SHP77 treated with DMSO at 0.1 percent for 48 hours (cell line): ENCODE results near the gene GPHA2.
A peak's percentile ranks its signal among the peaks of the same experiment; 100 is the strongest.

Experiments used
- DNase-seq: peaks from one replicate; lab custom pipeline; 2025; lab: John Stamatoyannopoulos, UW

Gene GPHA2

GRCh38 chr11:64930340-64930739 lies 5.4 kb downstream of the GPHA2 start:
- no peak for DNase-seq

- DNase-seq = no peak
These were observed 6.1 kb downstream of the GPHA2 start for GRCh38 chr11:64929625-64930024.

DNA sequence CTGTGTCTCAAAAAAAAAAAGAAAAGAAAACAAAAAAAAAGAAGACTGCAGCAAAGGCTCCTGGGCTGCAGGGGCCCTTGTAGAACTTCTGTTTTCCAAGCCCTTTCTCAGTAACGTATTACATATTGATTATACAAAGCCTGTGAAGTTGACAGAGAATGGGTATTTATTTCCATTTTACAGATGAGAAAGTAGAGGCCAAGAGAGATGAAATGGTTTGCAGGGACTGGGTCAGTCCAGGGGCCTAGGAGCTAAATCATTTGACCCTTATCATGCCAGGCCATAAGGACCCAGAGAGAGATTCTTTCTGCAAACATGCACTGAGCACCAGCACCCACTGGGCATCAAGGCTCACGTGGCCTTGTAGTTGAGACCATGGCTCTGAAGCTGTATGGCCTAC lies 6.7 kb downstream of the GPHA2 start:
- DNase-seq = no peak

DNA sequence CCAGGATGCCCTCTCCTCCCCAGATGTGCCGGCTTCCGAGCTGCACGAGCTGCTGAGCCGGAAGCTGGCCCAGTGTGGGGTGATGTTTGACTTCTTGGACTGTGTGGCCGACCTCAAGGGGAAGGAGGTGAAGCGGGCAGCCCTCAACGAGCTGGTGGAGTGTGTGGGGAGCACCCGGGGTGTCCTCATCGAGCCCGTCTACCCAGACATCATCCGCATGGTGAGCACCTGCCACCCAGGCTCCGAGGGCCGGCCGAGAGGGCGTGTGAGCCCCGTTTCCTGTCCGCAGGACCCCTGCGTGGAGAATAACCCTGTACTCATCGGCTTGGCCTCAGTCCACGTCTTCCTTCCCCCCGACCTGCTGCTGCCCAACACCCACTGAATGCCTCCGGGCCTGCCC lies 9.0 kb downstream of the GPHA2 start:
- DNase-seq = no peak

DNA sequence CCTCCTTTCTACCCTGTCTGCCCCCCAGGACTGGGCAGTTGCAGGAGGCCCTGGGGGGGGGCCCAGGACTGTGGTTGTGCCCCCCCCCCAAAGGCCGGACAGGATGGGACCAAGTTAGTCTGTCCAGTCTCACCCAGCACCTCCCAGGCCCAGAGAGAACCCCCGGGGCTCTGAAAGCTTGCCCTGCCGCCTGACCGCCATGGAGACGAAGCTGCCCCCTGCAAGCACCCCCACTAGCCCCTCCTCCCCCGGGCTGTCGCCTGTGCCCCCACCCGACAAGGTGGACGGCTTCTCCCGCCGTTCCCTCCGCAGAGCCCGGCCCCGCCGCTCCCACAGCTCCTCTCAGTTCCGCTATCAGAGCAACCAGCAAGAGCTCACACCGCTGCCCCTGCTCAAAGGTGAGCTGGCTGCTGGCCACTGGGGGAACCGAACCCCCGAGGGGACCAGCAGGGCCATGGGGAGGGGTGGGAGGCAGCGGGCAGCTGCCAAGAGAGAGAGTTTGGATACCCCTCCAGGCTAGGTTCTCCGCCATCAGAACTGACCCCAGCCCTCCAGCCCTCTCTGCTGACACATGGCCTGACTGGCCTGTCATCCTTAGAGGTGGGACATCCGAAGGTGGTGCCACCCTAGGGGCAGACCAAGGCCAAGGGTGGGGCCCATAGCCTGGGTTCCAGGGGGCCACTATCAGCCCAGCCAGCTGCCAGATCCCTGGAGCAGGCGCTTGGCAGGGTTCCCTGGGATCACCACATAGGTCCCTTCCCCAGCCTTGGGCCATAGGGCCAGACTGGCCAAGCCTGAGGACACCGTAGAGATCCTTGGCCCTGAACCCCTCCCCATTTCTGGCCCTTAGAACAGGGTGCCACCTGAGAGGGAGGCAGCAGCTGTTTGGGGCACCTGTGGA lies 9.9 kb downstream of the GPHA2 start:
- no peak for DNase-seq

- no peak for DNase-seq
These were observed 10.8 kb downstream of the GPHA2 start for GRCh38 chr11:64924910-64925284.

DNA sequence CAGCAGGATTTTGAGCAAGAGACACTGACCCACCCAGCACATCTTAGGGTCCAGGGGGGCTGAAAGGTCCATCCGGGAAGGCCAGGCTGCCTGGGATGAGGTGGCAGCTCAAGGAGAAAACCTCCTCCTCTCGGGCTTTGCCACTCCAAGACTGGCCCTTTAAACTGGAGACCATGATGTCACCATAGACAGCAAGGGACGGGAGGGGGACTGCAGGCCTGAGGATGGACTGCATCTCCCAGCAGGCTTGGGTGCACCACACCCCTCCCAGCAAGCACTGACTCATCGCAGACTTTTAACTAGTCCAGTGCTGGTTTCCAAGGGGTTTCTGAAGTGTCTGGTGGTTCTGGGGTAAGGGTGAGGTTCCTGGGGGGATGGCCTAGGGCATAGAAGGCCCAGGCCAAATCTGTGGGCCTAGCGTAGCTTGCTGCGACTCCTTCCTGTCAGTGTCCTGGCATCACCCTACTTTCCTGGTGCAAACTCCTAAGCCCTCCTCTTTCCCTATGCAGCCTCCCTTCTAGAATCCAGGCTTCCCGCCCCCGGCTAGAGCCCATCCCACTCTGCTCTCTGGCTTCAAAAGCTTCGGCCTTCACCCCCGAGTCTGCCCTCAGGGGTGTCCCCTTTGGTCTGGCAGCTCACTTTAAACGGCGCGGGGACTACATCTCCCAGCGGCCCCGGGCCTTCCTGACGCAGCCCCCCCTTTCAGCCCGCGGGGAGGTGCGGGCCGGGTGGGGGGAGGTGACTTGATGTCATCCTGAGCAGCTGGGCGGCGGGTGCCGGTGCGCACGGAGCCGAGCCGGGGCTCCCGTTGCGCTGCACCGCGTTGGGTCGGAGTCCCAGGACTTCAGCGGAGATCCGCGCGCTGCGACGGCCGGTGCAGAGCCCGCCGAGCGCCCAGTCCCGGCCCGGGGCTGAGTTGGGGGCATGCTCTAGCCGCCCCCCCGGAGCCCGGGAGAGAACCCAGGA lies 11.5 kb downstream of the GPHA2 start, which contains the start of gene PPP2R5B:
TSS of gene PPP2R5B (plus strand) at position 746 of the 966 bp plus-strand sequence. CDS start 1,046 bp downstream, outside the sequence.
- DNase-seq = peak; percentile 72

DNA sequence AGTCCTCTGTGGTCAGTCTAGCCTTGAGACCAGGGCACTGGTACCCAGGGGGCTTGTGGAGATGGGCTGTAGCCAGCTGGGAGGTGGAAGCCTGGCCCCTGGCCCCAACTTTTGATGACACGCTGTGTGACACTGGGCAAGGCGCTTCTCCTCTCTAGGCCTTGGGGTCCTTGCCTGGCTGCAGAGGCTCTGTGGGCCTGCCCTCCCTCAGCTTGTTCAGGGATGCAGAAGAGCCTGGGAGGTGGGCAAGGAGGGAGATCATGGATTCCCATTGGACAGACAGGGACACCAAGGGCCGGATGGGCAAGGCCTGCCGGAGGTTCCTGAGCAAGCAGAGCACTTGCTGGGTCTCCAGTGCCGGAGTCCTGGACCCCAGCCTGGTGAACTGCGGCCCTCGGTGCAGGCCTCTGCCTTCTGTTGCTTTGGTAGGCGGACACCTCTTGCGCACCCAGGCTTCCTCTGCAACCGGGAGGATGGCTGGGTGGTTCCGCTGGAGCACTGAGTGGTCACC lies 12.5 kb downstream of the GPHA2 start:
- no peak for DNase-seq

GRCh38 chr11:64921384-64921783 lies 14.3 kb downstream of the GPHA2 start:
- no peak for DNase-seq

GRCh38 chr11:64920124-64920523 lies 15.6 kb downstream of the GPHA2 start:
- DNase-seq = no peak

GRCh38 chr11:64919627-64920026 lies 16.1 kb downstream of the GPHA2 start:
- no peak for DNase-seq

GRCh38 chr11:64918017-64918416 lies 17.7 kb downstream of the GPHA2 start:
- DNase-seq = no peak

DNA sequence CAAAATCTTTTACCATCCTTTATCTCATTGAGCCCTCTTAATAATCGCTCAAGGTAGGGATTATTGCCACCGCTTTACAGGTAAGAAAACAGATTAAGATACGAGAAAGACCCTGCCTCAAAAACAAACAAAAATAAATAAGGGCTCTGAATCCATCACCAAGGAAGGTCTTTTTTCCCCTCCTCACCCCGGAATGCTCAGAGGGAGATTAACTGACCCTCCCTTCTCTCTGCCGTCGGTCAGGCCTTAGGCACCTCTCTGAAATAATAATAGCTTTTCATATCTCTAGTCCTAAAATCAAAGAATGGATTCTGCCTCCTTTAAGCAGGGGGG lies 18.1 kb downstream of the GPHA2 start:
- DNase-seq = no peak

GRCh38 chr11:64916775-64917662 lies 18.7 kb downstream of the GPHA2 start, which contains the start of gene ATG2A:
TSS of gene ATG2A (minus strand) at chr11:64917209. CDS start at chr11:64917135, 74 bp downstream.
- peak; percentile 99 for DNase-seq

- no peak for DNase-seq
These were observed 19.5 kb downstream of the GPHA2 start for GRCh38 chr11:64916040-64916774.

GRCh38 chr11:64915376-64915887 lies 20.3 kb downstream of the GPHA2 start:
- DNase-seq = no peak

GRCh38 chr11:64914123-64914522 lies 21.6 kb downstream of the GPHA2 start:
- no peak for DNase-seq

DNA sequence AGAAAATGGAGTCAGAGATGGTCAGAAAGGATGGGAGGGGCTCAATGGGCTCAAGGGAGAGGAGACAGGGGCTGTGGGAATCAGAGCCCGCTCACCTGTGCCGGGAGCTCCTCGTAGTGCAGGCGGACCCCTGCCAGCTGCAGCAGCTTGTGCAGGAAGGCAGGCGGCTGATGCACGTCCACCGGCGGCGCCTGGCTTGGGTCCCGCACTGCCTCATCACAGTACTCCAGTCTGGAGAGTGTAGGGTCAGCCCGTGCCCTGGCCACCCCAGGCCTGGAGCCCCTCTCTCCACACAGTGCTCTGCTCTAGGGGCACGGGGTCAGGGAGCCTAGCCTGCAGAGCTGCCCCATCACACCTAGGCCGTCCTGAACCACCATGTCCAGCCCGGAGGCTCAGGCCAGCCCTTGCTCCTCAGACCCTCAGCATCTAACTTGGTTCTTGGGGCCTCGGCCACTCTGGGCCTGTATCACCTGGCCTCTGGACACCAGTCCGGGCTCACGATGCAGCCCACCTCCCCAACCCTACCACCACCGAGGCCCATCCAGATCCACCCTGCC lies 22.4 kb downstream of the GPHA2 start:
- no peak for DNase-seq

GRCh38 chr11:64911689-64912088 lies 24.0 kb downstream of the GPHA2 start:
- DNase-seq = no peak

DNA sequence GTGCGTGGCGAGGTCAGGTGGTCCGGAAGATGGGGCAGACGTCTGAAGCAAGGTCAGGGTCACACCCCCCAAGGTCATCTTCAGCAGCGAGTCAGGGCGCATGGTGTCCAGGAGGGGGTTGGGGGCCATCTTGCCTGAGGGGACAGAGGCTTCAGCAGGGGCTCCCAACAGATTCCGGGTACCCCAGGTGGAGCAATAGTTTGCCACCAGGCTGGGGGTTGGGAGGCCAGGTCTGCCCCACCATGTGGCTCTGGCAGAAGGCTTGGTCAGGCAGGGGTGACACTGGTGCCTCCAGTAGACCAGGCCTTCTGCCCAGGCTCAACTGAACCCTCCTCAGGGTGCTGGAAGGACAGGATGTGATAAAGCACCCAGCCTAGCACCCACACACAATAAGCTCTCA lies 24.6 kb downstream of the GPHA2 start:
- no peak for DNase-seq
